Transverse colon (tissue), 4 donors: ENCODE results near the gene SH2D2A. TPM values are rescaled to one million over a fixed set of nuclear protein-coding genes. Genes with fewer than 3 reads are reported as not detected.

ENCODE experiments used
- DNase-seq: peaks from one replicate; pipeline ENCODE4 v3.0.0-alpha.2; 2019
- H3K27ac ChIP-seq, 4 donors: fragments of 200-600 bp; sonication (generic); 2 replicates each; pipeline ENCODE4 v1.5.1; 2016 to 2018; ENCODE audit warnings: inconsistent platforms in 4 of 4
- H3K27me3 ChIP-seq: fragments of 200-600 bp; sonication (generic); 2 replicates; pipeline ENCODE4 v1.5.1; 2017; ENCODE audit warnings: inconsistent platforms
- H3K36me3 ChIP-seq, 4 donors: fragments of 200-600 bp; sonication (generic); 2 replicates each; pipeline ENCODE4 v1.5.1; 2017 to 2019; ENCODE audit warnings: inconsistent platforms in 4 of 4
- H3K4me1 ChIP-seq, 4 donors: fragments of 200-600 bp; sonication (generic); 2 replicates each; pipeline ENCODE4 v1.5.1; 2017 to 2020; ENCODE audit warnings: inconsistent platforms in 4 of 4
- H3K4me3 ChIP-seq, 4 donors: fragments of 200-600 bp; sonication (generic); 1 replicate in 1 of 4; 2 replicates in 3 of 4; pipeline versions ENCODE4 v1.5.1 to v1.6.1; 2017 to 2019; ENCODE audit warnings: inconsistent platforms in 4 of 4
- H3K9me3 ChIP-seq, 2 donors: fragments of 200-600 bp; sonication (generic); 2 replicates each; pipeline ENCODE4 v1.5.1; 2017 to 2019; ENCODE audit warnings: inconsistent platforms in 2 of 2
- EP300 ChIP-seq: sonication (generic); formaldehyde crosslinking; IDR thresholded peaks from one replicate; pipeline ENCODE4 v1.6.1; 2017; ENCODE audit warnings: antibody characterized with exemption, low read depth
- POLR2A ChIP-seq: fragments of 450-650 bp; IDR thresholded peaks from one replicate; pipeline ENCODE4 v1.6.1; 2016; ENCODE audit warnings: antibody characterized with exemption, mild to moderate bottlenecking, moderate library complexity
- POLR2AphosphoS5 ChIP-seq, 3 donors: sonication (generic); formaldehyde crosslinking; IDR thresholded peaks; one replicate each; pipeline ENCODE4 v1.6.1; 2016; ENCODE audit warnings: antibody characterized with exemption in 3 of 3
- WGBS, 2 donors: methylation state at CpG; one replicate each; pipeline ENCODE4 v1.1.5; 2018; ENCODE audit warnings: low coverage in 1 of 2; 5-methylcytosine and 5-hydroxymethylcytosine counted together
- in situ Hi-C, 4 donors: fragments of 200-750 bp; cut with MboI; loops; one replicate each; pipeline versions ENCODE4 v1.15.0 to v1.15.1; 2017; ENCODE audit warnings: low sequenced_read_pairs in 3 of 4, low pct_ligation_motif_present in 1 of 4, low pct_unique_long_range_greater_than_20kb in 1 of 4
- intact Hi-C: fragments of 100-400 bp; cut with DNase I; formaldehyde crosslinking; loops from one replicate; pipeline ENCODE4 v1.15.1; 2023; ENCODE audit warnings: low total_unique reads
- total RNA-seq, 4 donors: library from RNA; depleted of rRNA; stranded (reverse); fragments of >200 nt; gene quantifications; one replicate each; pipeline ENCODE4 v1.1.0, GENCODE V29; 2016
- TF ChIP-seq, protein P1 (sequence below), 5 experiments: fragments of 200-600 bp in 3 of 5; fragments of 450-650 bp in 2 of 5; sonication (generic) in 3 of 5; IDR thresholded peaks; 1 replicate in 2 of 5; 2 replicates in 3 of 5; pipeline ENCODE4 v1.5.1; 2016 to 2017; ENCODE audit warnings: antibody characterized with exemption in 5 of 5, inconsistent platforms in 3 of 5, mild to moderate bottlenecking in 2 of 5, moderate library complexity in 1 of 5

Gene SH2D2A
- total RNA-seq, 4 donors from 2014 or later, result 1.9 to 5.9 (median 3.4) TPM; not detected in 1

DNA sequence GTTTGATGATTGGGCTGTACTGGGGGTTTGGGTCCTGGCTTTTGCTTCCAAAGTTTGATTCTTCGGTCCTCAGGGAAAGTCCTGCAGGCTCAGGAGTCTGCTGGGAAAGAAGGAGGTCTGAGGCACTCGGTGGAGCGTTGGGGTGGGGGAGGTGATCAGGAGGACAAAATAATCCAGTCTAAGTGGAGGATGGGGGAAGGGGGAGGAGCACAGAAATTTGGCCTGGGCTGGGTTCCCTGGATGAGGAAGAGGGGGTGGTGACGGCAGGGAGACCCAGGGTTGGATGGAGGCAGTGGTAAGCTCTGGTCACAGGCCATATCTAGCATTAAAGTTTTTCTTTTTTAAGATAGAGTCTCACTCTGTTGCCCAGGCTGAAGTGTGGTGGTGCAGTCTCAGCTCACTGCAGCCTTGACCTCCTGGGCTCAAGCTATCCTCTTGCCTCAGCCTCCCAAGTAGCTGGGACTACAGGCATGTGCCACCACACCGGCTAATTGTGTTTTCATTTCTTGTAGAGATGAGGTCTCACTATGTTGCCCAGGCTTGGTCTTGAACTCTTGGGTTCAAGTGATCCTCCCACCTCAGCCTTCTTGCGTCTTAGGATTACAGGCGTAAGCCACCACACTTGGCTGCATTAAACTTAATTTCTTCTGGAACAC lies 6.8 kb downstream of the SH2D2A start:
- in situ Hi-C loops, result no loop called here
- Histone ChIP-seq H3K36me3 (no peaks in the 10 kb centered on the region), H3K4me1 (peaks cover 15 to 34% (median 19%) of the 10 kb centered on the region in 4 donors), H3K9me3 (no peaks in the 10 kb centered on the region), H3K4me3 (no peak overlapping the region), H3K27ac (no peak overlapping the region), H3K27me3 (no peaks in the 10 kb centered on the region)
- 89 to 100% methylated on average over 3 to 7 of the region's 7 CpGs for WGBS, 2 donors
- TF ChIP-seq, protein P1, sequence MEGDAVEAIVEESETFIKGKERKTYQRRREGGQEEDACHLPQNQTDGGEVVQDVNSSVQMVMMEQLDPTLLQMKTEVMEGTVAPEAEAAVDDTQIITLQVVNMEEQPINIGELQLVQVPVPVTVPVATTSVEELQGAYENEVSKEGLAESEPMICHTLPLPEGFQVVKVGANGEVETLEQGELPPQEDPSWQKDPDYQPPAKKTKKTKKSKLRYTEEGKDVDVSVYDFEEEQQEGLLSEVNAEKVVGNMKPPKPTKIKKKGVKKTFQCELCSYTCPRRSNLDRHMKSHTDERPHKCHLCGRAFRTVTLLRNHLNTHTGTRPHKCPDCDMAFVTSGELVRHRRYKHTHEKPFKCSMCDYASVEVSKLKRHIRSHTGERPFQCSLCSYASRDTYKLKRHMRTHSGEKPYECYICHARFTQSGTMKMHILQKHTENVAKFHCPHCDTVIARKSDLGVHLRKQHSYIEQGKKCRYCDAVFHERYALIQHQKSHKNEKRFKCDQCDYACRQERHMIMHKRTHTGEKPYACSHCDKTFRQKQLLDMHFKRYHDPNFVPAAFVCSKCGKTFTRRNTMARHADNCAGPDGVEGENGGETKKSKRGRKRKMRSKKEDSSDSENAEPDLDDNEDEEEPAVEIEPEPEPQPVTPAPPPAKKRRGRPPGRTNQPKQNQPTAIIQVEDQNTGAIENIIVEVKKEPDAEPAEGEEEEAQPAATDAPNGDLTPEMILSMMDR (IDR thresholded peaks at IDR 0.05), result no peak
- TF ChIP-seq POLR2A, result no peak
- TF ChIP-seq EP300, result no peak
- TF ChIP-seq POLR2AphosphoS5 (IDR thresholded peaks at IDR 0.05), result no peak
- intact Hi-C loops, result no loop called here
- DNase-seq, result no peak

DNA sequence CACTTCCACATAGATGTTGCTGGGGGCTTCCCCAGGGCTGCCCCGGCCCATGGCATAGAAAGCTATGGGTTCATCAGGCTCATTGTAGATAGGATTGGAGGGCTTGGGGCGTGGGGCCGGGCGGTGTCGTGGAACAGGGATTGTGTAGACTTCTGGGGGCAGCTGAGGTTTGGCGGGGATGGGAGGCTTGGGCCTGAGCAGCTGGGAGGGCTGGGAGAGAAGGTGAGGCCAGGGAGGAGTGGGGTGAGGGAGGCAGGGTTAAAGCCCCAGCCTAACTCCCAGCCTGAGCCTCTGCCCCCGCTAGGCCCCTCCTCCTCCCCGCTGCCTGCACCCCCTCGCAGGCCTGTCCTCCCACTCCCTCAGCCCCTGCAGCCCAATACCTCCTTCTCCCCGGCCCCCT lies 7.4 kb downstream of the SH2D2A start:
- peaks cover 13 to 34% (median 16%) of the 10 kb centered on the region in 4 donors for H3K4me1 ChIP-seq

DNA sequence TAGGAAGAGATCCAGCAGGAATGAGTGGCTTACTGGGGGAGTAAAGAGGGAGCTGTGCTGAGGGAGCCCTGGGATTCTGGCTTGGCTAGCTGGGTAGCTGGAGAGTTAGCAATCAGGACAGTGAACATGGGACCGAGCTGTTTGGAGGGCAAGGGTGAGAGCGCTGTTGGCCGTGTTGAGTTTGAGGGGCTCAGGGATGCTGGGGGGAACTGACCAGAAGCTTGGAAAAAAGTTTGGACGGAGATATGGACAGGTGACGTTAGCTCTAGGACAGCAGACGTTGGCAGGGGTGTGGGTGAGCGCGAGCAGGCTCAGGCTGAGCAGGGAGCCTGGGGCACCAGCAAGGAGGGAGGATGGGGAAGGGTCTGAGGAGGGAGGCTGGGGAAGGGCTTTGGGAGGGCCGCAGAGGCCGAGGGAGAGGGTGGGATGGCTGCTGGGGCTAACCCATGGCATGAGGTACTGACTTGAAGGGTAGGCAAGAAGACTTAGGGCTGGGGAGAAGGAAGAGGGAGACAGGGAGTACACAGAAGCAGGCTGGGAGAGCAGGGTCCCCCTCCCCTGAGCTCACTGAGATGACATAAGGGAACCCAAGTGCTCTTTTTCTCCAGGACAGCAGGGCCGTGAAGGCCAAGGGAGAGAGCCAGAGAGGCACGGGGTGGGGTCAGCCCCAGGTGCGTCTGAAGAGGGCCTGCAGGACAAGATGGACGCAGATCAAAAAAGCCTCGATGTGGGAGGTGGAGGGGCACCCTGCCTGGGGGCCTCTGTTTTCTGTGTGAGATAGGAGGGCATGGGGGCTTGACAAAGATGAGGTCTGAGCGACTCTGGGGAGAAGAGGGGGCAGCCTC lies 8.2 kb downstream of the SH2D2A start:
- DNase-seq, result no peak
- H3K4me1 ChIP-seq, result peaks cover 9 to 33% (median 10%) of the 10 kb centered on the region in 4 donors
- no peaks in the 10 kb centered on the region for H3K9me3 ChIP-seq
- TF ChIP-seq, protein P1 (IDR thresholded peaks at IDR 0.05), result no peak
- TF ChIP-seq POLR2AphosphoS5 (IDR thresholded peaks at IDR 0.05) (no peak), EP300 (no peak), POLR2A (no peak)
- intact Hi-C loops (no loop called here), in situ Hi-C loops (no loop called here)
- H3K36me3 ChIP-seq, result no peaks in the 10 kb centered on the region
- 88 to 91% methylated on average over 11 to 16 of the region's 16 CpGs for WGBS, 2 donors
- H3K27me3 ChIP-seq, result no peaks in the 10 kb centered on the region
- no peak overlapping the region for H3K27ac ChIP-seq
- no peak overlapping the region for H3K4me3 ChIP-seq

More for the DNA sequence above, 7.4 kb downstream of the SH2D2A start:
- TF ChIP-seq, protein P1 (IDR thresholded peaks at IDR 0.05), result no peak
- TF ChIP-seq POLR2AphosphoS5 (IDR thresholded peaks at IDR 0.05) (no peak), EP300 (no peak), POLR2A (no peak)
- H3K9me3 ChIP-seq, result no peaks in the 10 kb centered on the region
- no peaks in the 10 kb centered on the region for H3K27me3 ChIP-seq
- H3K4me3 ChIP-seq, result no peak overlapping the region
- no peak for DNase-seq
- H3K27ac ChIP-seq, result no peak overlapping the region
- intact Hi-C loops (no loop called here), in situ Hi-C loops (no loop called here)
- H3K36me3 ChIP-seq, result no peaks in the 10 kb centered on the region
- WGBS, 2 donors, result 96% methylated on average over 10 of the region's 10 CpGs; no CpG with 5 or more reads in 1 of the 2 donors

DNA sequence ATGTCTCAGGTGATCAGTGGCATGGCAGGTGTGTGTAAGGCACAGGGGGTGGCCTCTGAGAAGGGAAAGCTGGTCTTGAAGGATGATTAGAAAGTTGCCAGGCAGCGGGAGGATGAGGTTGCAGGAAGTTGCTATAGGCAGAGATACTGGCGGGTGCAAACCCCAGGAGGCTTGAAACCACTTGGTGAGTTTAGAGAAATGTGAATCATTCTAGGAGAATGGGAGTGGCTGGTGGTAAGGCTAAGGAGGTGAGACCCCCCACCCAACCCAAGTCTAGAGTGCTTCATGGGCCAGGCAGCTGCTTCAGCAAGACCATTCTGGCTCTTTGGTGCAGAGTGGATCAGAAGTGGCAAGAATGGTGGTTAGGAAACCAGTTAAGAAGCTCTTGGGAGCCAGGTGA lies 9.0 kb downstream of the SH2D2A start:
- H3K36me3 ChIP-seq, result no peaks in the 10 kb centered on the region
- DNase-seq, result no peak
- intact Hi-C loops (no loop called here), in situ Hi-C loops (no loop called here)
- H3K27ac ChIP-seq, result no peak overlapping the region
- no peaks in the 10 kb centered on the region for H3K9me3 ChIP-seq
- 73 to 81% methylated on average over 2 of the region's 2 CpGs for WGBS, 2 donors
- H3K27me3 ChIP-seq, result no peaks in the 10 kb centered on the region
- TF ChIP-seq POLR2AphosphoS5 (IDR thresholded peaks at IDR 0.05) (no peak), EP300 (no peak), POLR2A (no peak)
- TF ChIP-seq, protein P1 (IDR thresholded peaks at IDR 0.05), result no peak
- H3K4me3 ChIP-seq, result no peak overlapping the region
- peaks cover 5 to 28% (median 8%) of the 10 kb centered on the region in 4 donors for H3K4me1 ChIP-seq
